ENCODE data around the gene ATP23.

ATP23 gene

DNA sequence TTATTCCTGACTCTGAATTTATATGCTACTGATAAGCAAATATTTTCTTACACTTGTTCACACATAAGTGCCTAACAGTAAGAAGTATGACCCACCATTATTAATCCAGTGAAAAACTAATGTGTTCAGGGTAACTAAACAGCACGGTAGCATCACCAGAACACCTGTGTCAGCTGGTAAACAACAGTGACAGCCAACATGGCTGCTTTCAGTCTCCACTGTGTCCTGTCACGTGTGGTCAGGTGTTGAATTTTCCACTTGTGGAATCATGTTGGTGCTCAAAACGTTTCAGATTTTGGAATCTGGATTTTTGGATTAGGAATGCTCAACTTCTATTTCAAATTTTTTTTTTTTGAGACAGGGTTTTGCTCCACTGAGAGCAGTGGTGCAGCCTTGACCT is 14.3 kb upstream of the ATP23 start:
- TF ChIP-seq, protein P1, sequence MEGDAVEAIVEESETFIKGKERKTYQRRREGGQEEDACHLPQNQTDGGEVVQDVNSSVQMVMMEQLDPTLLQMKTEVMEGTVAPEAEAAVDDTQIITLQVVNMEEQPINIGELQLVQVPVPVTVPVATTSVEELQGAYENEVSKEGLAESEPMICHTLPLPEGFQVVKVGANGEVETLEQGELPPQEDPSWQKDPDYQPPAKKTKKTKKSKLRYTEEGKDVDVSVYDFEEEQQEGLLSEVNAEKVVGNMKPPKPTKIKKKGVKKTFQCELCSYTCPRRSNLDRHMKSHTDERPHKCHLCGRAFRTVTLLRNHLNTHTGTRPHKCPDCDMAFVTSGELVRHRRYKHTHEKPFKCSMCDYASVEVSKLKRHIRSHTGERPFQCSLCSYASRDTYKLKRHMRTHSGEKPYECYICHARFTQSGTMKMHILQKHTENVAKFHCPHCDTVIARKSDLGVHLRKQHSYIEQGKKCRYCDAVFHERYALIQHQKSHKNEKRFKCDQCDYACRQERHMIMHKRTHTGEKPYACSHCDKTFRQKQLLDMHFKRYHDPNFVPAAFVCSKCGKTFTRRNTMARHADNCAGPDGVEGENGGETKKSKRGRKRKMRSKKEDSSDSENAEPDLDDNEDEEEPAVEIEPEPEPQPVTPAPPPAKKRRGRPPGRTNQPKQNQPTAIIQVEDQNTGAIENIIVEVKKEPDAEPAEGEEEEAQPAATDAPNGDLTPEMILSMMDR (IDR thresholded peaks at IDR 0.05; ENCODE audit: unreplicated experiment in 3 of 3), result no peak
- Mint-ChIP-seq H3K4me1 (no peaks in the 10 kb centered on the region), H3K4me3 (no peak overlapping the region), H3K27me3 (ENCODE audit: low read depth) (no peaks in the 10 kb centered on the region), H3K36me3 (ENCODE audit: low read depth) (peaks cover 7% of the 10 kb centered on the region), H3K9me3 (peaks cover 5% of the 10 kb centered on the region), H3K27ac (no peak overlapping the region)

GRCh38 chr12:57929092-57929830 is 12.1 kb upstream of the ATP23 start:
- Mint-ChIP-seq H3K27ac (no peak overlapping the region), H3K27me3 (ENCODE audit: low read depth) (no peaks in the 10 kb centered on the region), H3K4me3 (no peak overlapping the region), H3K36me3 (ENCODE audit: low read depth) (peaks cover 14% of the 10 kb centered on the region), H3K4me1 (no peaks in the 10 kb centered on the region), H3K9me3 (no peaks in the 10 kb centered on the region)
- TF ChIP-seq, protein P1 (IDR thresholded peaks at IDR 0.05; ENCODE audit: unreplicated experiment in 3 of 3), result no peak

GRCh38 chr12:57934819-57935218 is 6.5 kb upstream of the ATP23 start:
- Mint-ChIP-seq H3K27ac (no peak overlapping the region), H3K9me3 (no peaks in the 10 kb centered on the region), H3K4me3 (peak overlapping the region; percentile 96 to 99 (median 97)), H3K4me1 (peaks cover 26% of the 10 kb centered on the region), H3K36me3 (ENCODE audit: low read depth) (peaks cover 18% of the 10 kb centered on the region), H3K27me3 (ENCODE audit: low read depth) (peaks cover 14% of the 10 kb centered on the region)
- TF ChIP-seq, protein P1 (IDR thresholded peaks at IDR 0.05; ENCODE audit: unreplicated experiment in 3 of 3), result no peak

DNA sequence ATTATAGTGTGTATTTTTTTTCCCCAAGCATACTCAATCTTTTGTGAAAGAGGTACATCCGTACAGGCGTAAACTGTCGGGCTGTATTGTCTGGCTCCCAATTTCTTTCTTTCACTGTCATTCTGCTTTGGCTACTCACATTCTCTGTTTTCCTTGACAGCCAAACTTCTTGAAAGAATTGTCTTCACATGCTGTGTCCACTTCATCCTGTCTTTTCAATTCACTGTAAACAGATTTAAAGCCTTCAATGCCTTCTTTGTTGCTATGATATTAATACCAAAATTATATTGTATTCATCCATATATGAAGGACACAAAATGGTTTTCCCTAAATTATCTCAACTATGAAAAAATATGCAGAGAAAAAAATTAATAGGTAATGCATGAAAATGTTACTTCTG is 6.0 kb upstream of the ATP23 start:
- Mint-ChIP-seq H3K4me1 (peaks cover 27% of the 10 kb centered on the region), H3K9me3 (no peaks in the 10 kb centered on the region), H3K27ac (peak overlapping the region; percentile 87 to 94 (median 94))

DNA sequence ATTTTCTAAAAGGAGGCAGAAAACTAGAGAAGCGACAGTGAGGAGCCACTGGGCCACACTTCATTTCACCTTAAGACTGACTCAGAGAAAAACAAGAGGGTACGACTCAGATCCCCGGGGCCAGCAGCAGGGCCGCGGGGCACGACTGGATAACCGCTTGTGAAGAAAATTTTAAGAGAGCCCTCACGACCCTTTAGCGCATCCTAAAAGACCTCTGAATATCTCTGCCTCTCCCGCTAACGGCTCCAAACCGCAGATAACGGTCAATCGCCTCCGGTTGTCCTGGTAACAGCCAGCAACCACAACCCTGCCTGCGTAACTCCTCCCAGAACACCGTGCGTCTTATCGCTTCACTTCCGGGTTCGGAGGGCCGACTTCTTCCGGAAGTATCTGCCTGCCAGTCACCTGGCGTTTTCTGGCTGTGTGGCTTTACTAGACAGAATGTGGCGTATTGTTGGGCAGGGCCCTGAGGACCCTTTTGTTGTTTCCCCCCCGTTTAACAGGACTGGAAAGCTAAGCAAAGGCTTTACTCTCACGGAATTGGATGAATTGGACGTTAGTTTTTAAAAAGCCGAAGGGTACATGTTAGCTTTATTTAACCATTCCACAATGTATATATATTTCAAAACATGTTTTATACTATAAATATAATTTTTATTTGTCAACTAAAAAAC is 5.4 kb upstream of the ATP23 start:
- peak overlapping the region; percentile 87 to 94 (median 94) for H3K27ac Mint-ChIP-seq
- peaks cover 18% of the 10 kb centered on the region for H3K36me3 Mint-ChIP-seq (ENCODE audit: low read depth)
- peaks cover 33% of the 10 kb centered on the region for H3K4me1 Mint-ChIP-seq
- peaks cover 14% of the 10 kb centered on the region for H3K27me3 Mint-ChIP-seq (ENCODE audit: low read depth)
- H3K4me3 Mint-ChIP-seq, result peak overlapping the region; percentile 96 to 99 (median 97)
- TF ChIP-seq, protein P1 (IDR thresholded peaks at IDR 0.05; ENCODE audit: unreplicated experiment in 3 of 3), result no peak
- H3K9me3 Mint-ChIP-seq, result no peaks in the 10 kb centered on the region

More for the DNA sequence above, 6.0 kb upstream of the ATP23 start:
- peaks cover 18% of the 10 kb centered on the region for H3K36me3 Mint-ChIP-seq (ENCODE audit: low read depth)
- peak overlapping the region; percentile 96 to 99 (median 97) for H3K4me3 Mint-ChIP-seq
- TF ChIP-seq, protein P1 (IDR thresholded peaks at IDR 0.05; ENCODE audit: unreplicated experiment in 3 of 3), result no peak
- peaks cover 14% of the 10 kb centered on the region for H3K27me3 Mint-ChIP-seq (ENCODE audit: low read depth)
